GM19395 (cell line): ENCODE data around the gene TMEM170B.
"Not testable (repeated sequence)": the region's sequence is repeated elsewhere in the genome, so short reads cannot be mapped to it uniquely, and the experiment has no call there.

Experiments used
- ATAC-seq: cut with Tn5 transposase; IDR thresholded peaks from one replicate; pipeline ENCODE4 v1.9.1; 2021; ENCODE audit warnings: mild to moderate bottlenecking, moderate library complexity; ENCODE audit not compliant: unreplicated experiment

TMEM170B gene

GRCh38 chr6:11527274-11527870, 10.2 kb upstream of the TMEM170B start:
- no peak for ATAC-seq

GRCh38 chr6:11528996-11529395, 8.6 kb upstream of the TMEM170B start:
- ATAC-seq, result no peak

GRCh38 chr6:11532097-11532496, 5.5 kb upstream of the TMEM170B start:
- no peak for ATAC-seq

- no peak for ATAC-seq
Measured at GRCh38 chr6:11534561-11534960, 3.0 kb upstream of the TMEM170B start.

- ATAC-seq, result no peak
Measured at GRCh38 chr6:11535801-11536230, 1.7 kb upstream of the TMEM170B start.

- ATAC-seq, result no peak
Measured at GRCh38 chr6:11536795-11537194, 754 bp upstream of the TMEM170B start.

GRCh38 chr6:11538052-11538818, 686 bp downstream of the TMEM170B start:
- ATAC-seq, result peak; percentile 23

GRCh38 chr6:11538819-11539468, 1.4 kb downstream of the TMEM170B start:
- ATAC-seq, result no peak

- ATAC-seq, result no peak
Measured at GRCh38 chr6:11542863-11543262, 5.3 kb downstream of the TMEM170B start.

- ATAC-seq, result no peak
Measured at GRCh38 chr6:11543919-11544518, 6.5 kb downstream of the TMEM170B start.

GRCh38 chr6:11547846-11548245, 10.3 kb downstream of the TMEM170B start:
- ATAC-seq, result not testable (repeated sequence)

GRCh38 chr6:11548578-11548977, 11.0 kb downstream of the TMEM170B start:
- ATAC-seq, result not testable (repeated sequence)

GRCh38 chr6:11551053-11551452, 13.5 kb downstream of the TMEM170B start:
- no peak for ATAC-seq

- no peak for ATAC-seq
Measured at GRCh38 chr6:11552442-11552841, 14.9 kb downstream of the TMEM170B start.

GRCh38 chr6:11553824-11554223, 16.3 kb downstream of the TMEM170B start:
- no peak for ATAC-seq

- no peak for ATAC-seq
Measured at GRCh38 chr6:11556309-11556708, 18.8 kb downstream of the TMEM170B start.

- ATAC-seq, result no peak
Measured at GRCh38 chr6:11563793-11564192, 26.2 kb downstream of the TMEM170B start.

GRCh38 chr6:11566609-11567008, 29.1 kb downstream of the TMEM170B start:
- no peak for ATAC-seq

GRCh38 chr6:11571073-11571472, 33.5 kb downstream of the TMEM170B start:
- ATAC-seq, result no peak

- peak; percentile 98 for ATAC-seq
Measured at GRCh38 chr6:11575408-11576033, 38.0 kb downstream of the TMEM170B start.
